GM06990 (cell line): Measurements from ENCODE around the gene SNRPD1.
"Not testable (repeated sequence)": the region's sequence is repeated elsewhere in the genome, so short reads cannot be mapped to it uniquely, and the experiment has no call there.

ENCODE experiments used
- DNase-seq: peaks from one replicate; pipeline ENCODE4 v3.0.0-alpha.2; 2011; ENCODE audit not compliant: insufficient read length; ENCODE audit errors: extremely low read depth
- H3K27me3 ChIP-seq: replicated peaks from 2 replicates; pipeline ENCODE4 v1.6.0; 2011; ENCODE audit warnings: low read length; ENCODE audit not compliant: control insufficient read depth, insufficient read depth
- H3K36me3 ChIP-seq: 2 replicates; pipeline ENCODE4 v1.5.1; 2011; ENCODE audit warnings: low read length; ENCODE audit not compliant: control insufficient read depth, insufficient read depth
- H3K4me3 ChIP-seq: replicated peaks from 2 replicates; pipeline ENCODE4 v1.5.1; 2011; ENCODE audit warnings: low read depth, mild to moderate bottlenecking, control low read depth, low read length
- CTCF ChIP-seq: IDR thresholded peaks from 2 replicates; pipeline ENCODE4 v1.5.1; 2011; ENCODE audit warnings: low read length, control low read depth, mild to moderate bottlenecking, inconsistent platforms; ENCODE audit not compliant: insufficient read depth, poor library complexity, severe bottlenecking

The SNRPD1 gene

GRCh38 chr18:21632393-21632792 is 20.3 kb downstream of the SNRPD1 start:
- TF ChIP-seq CTCF: no peak
- H3K27me3 ChIP-seq: no peaks in the 10 kb centered on the region

GRCh38 chr18:21634588-21635199 is 22.6 kb downstream of the SNRPD1 start:
- peaks cover 6% of the 10 kb centered on the region for H3K36me3 ChIP-seq
- DNase-seq: no peak

More at GRCh38 chr18:21632393-21632792, 20.3 kb downstream of the SNRPD1 start:
- H3K4me3 ChIP-seq: no peak overlapping the region
- H3K36me3 ChIP-seq: peaks cover 4% of the 10 kb centered on the region
- no peak for DNase-seq

GRCh38 chr18:21636769-21637168 is 24.7 kb downstream of the SNRPD1 start:
- no peaks in the 10 kb centered on the region for H3K27me3 ChIP-seq

More at GRCh38 chr18:21634588-21635199, 22.6 kb downstream of the SNRPD1 start:
- Histone ChIP-seq H3K27me3 (no peaks in the 10 kb centered on the region), H3K4me3 (no peak overlapping the region)
- TF ChIP-seq CTCF: no peak

GRCh38 chr18:21638822-21639221 is 26.7 kb downstream of the SNRPD1 start:
- Histone ChIP-seq H3K36me3 (peaks cover 3% of the 10 kb centered on the region), H3K4me3 (no peak overlapping the region), H3K27me3 (no peaks in the 10 kb centered on the region)
- TF ChIP-seq CTCF: no peak
- DNase-seq: no peak

More at GRCh38 chr18:21636769-21637168, 24.7 kb downstream of the SNRPD1 start:
- TF ChIP-seq CTCF: no peak
- peaks cover 4% of the 10 kb centered on the region for H3K36me3 ChIP-seq
- no peak overlapping the region for H3K4me3 ChIP-seq
- no peak for DNase-seq

- not testable (repeated sequence) for H3K36me3 ChIP-seq, H3K4me3 ChIP-seq, H3K27me3 ChIP-seq, DNase-seq
Measured at GRCh38 chr18:21640375-21640774, 28.3 kb downstream of the SNRPD1 start.

- no peak for TF ChIP-seq CTCF
- Histone ChIP-seq H3K27me3 (no peaks in the 10 kb centered on the region), H3K4me3 (no peak overlapping the region), H3K36me3 (no peaks in the 10 kb centered on the region)
- DNase-seq: no peak
Measured at GRCh38 chr18:21650311-21650710, 38.2 kb downstream of the SNRPD1 start.
